NCI-H2081 treated with DMSO at 0.1 percent for 48 hours (cell line): ENCODE measurements around the gene CFAP107.
"Not testable (repeated sequence)": the region's sequence is repeated elsewhere in the genome, so short reads cannot be mapped to it uniquely, and the experiment has no call there.

Source experiments
- DNase-seq: peaks from one replicate; lab custom pipeline; 2025; lab: John Stamatoyannopoulos, UW

The CFAP107 gene, protein sequence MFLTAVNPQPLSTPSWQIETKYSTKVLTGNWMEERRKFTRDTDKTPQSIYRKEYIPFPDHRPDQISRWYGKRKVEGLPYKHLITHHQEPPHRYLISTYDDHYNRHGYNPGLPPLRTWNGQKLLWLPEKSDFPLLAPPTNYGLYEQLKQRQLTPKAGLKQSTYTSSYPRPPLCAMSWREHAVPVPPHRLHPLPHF

GRCh38 chr1:12745992-12746323, at the start of gene CFAP107:
CFAP107 (plus strand) TSS chr1:12746200; CDS start chr1:12746431, 231 bp downstream.
- DNase-seq: no peak

DNA sequence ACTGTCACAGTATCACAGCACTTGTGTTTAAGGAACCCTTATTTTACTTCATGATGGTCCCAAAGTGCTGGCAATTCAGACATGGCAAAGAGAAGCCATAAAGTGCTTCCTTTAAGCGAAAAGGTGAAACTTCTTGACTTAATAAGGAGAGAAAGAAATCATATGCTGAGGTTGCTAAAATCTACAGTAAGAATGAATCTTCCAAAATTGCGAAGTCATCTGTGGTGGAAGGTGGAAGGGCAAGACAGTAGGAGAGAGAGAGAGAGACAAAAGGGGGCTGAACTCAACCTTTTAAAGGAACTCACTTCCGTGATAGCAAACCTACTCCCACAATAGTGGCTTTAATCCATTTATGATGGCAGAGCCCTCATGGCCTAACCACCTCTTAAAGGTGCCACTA, 49.3 kb upstream of the CFAP107 start:
- DNase-seq: no peak

GRCh38 chr1:12697397-12697796, 48.6 kb upstream of the CFAP107 start:
- no peak for DNase-seq

GRCh38 chr1:12703821-12704451, 42.1 kb upstream of the CFAP107 start:
- no peak for DNase-seq

DNA sequence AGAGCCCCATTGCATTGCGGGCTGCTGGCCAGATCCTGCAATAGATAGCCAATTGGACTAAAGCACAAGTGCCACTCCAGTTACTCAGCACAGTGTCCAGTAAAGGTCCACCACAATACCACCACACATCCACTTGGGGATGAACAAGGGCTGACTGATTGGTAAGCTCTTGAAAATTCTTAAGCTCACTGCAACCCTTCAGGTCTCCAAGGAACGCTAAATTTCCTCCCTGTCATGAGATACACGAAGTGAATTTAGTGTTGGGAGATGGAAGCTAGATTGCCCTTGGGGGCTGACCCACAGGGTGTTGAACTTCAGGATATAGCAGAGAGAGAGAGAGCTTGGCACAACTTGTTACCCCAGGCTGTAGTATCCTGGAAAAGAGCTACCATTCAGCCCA, 39.9 kb upstream of the CFAP107 start:
- DNase-seq: no peak

GRCh38 chr1:12708396-12709090, 37.5 kb upstream of the CFAP107 start:
- DNase-seq: no peak

- DNase-seq: no peak
Measured at GRCh38 chr1:12709091-12709491, 36.9 kb upstream of the CFAP107 start.

DNA sequence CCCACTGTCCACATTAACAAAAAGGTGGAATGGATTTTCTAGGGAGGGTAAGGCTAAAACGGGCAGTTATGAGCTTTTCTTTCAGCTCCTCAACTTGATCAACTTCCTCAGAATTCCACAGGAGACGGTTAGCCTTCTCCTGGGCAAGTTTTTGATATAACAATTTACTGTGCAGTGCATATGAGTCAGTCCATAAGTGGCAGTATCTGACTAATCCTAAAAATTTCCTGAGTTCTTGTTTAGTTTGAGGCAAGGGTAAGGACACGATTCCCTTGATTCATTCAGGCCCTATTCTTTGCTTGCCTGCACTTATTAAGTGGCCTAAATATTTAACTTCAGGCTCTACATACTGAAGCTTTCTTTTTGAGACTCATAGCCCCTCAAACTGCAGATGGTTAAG, 36.3 kb upstream of the CFAP107 start:
- no peak for DNase-seq

DNA sequence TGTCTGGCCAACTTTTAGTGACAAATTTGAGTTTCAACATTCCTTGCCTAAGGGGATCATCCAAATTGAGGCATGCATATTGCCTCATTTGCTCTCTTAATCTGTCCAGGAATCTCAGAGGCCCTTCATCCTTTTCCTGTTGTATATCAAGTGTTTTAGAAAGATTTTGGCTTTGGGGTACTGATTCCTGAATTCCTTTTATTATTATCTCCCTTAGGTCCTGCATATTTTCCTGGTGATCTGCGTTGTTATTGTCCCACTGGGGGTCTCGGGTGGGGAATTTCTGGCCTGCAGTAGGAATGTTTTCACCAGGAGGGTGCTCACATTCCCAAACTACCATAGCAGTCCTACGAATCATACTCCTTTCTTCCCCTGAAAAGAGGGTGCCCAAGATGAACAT, 34.5 kb upstream of the CFAP107 start:
- no peak for DNase-seq

GRCh38 chr1:12712076-12712475, 33.9 kb upstream of the CFAP107 start:
- no peak for DNase-seq

DNA sequence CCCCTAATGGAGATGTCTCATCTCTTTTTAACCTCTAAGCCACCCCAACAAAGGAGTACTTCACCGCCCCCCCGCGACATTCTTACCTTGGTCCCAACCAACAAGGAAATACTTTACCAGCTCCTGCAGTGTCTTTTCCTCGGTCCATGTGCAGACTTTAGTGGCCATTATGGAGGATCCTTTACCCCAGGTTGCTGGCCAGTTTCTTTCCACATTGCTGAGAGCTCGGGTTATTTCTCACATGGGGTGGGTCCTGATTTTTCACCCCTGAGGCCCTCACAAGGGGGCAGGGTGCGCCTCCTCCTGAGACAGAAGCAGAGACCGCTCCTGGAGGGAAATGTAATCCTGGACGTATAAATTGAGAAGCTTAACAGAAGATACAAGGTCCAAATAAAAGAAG, 33.1 kb upstream of the CFAP107 start:
- DNase-seq: no peak

GRCh38 chr1:12713651-12714050, 32.3 kb upstream of the CFAP107 start:
- DNase-seq: not testable (repeated sequence)

GRCh38 chr1:12714710-12715475, 31.1 kb upstream of the CFAP107 start:
- DNase-seq: no peak

DNA sequence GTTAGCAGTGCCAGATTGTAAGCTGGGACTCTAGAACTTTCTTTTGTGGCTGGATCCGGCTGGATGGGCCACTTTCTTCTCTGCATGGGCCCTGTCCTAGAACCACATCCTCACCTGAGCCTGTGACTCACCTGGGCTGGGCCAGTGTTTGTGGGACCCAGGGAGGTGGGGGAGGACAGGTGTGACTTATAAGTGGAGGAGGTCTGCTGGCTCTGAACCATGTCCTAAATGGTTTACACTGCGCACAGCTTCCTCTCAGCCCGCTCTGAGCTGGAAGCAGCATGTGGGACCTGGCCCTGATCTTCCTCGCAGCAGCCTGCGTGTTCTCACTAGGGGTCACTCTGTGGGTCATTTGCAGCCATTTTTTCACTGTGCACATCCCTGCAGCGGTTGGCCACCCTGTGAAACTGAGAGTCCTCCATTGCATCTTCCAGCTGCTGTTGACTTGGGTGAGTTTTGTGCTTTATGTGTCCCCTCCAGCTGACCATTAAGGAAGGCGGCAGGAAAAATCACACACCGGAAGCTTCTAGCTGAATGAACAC, 30.0 kb upstream of the CFAP107 start, which contains the start of gene AADACL3:
Gene AADACL3, plus strand, starts transcription at position 215 of the 542 bp plus-strand sequence. Its CDS starts 67 bp downstream, at position 282.
- DNase-seq: no peak

- DNase-seq: no peak
Measured at GRCh38 chr1:12717301-12717838, 28.6 kb upstream of the CFAP107 start.

- no peak for DNase-seq
Measured at GRCh38 chr1:12722626-12723025, 23.4 kb upstream of the CFAP107 start.

DNA sequence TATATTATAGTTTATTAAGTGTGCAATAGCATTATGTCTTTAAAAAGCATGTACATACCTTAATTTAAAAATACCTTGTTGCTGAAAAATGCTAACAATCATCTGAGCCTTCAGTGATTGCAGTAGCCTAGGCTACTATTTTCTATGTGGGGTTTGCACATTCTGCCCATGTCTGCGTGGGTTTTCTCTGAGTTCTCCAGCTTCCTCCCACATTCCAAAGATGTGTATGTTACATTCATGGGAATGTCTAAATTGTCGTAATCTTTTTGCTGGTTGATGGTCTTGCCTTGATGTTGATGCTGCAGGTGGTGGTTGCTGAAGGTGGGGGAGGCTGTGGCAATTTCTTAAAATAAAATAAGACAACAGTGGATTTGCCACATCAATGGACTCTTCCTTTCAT, 17.6 kb upstream of the CFAP107 start:
- no peak for DNase-seq

DNA sequence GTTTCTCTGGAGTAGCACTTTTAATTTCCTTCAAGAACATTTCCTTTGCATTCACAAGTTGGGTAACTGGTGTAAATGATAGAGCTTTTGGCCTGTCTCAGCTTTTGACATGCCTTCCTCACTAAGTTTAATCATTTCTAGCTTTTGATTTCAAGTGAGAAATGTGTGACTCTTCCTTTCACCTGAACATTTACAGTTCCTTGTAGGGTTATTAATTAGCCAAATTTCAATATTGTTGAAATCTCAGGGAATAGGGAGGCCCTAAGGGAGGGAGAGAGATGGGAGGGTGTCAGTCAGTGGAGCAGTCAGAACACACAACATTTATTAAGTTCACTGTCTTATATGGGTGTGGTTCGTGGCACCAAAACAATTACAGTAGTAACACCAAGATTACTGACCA, 15.8 kb upstream of the CFAP107 start:
- no peak for DNase-seq

DNA sequence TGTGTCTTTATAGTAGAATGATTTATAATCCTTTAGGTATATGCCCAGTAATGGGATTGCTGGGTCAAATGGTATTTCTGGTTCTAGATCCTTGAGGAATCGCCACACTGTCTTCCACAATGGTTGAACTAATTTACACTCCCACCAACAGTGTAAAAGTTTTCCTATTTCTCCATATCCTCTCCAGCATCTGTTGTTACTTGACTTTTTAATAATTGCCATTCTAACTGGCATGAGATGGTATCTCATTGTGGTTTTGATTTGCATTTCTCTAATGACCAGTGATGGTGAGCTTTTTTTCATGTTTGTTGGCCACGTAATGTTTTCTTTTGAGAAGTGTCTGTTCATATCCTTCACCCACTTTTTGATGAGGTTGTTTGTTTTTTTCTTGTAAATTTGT, 14.9 kb upstream of the CFAP107 start:
- DNase-seq: not testable (repeated sequence)

GRCh38 chr1:12734651-12735050, 11.3 kb upstream of the CFAP107 start:
- DNase-seq: no peak

- no peak for DNase-seq
Measured at GRCh38 chr1:12738934-12739333, 7.1 kb upstream of the CFAP107 start.

GRCh38 chr1:12739613-12740012, 6.4 kb upstream of the CFAP107 start:
- DNase-seq: no peak
